HCT116 (cell line): ENCODE measurements around the gene ACVRL1. TPM values are rescaled to one million over a fixed set of nuclear protein-coding genes. Genes with fewer than 3 reads are reported as not detected.

Experiments
- ATAC-seq: fragments of 200-7000 bp; cut with Tn5 transposase; 2 replicates; pipeline ENCODE4 v1.9.1; 2020; ENCODE audit warnings: mild to moderate bottlenecking, moderate library complexity
- BruUV-seq: library from RNA; stranded (reverse); fragments of 400-500 nt; replicated peaks from 2 replicates; lab custom pipeline; 2021; lab: Mats Ljungman, UMichigan
- CTCF ChIA-PET: fragments of 300-600 bp; sonication (Branson Sonifier 250); formaldehyde crosslinking; loops from one replicate; lab custom pipeline; 2021; ENCODE audit warnings: antibody characterized with exemption; lab: Charles Lee
- POLR2A ChIA-PET: fragments of 300-600, 350-600 bp; sonication (Branson Sonifier 250); formaldehyde crosslinking; loops from one replicate; lab custom pipeline; 2021; ENCODE audit warnings: antibody characterized with exemption; lab: Charles Lee
- RAD21 ChIA-PET, 2 experiments: fragments of 300-600 bp; sonication (Branson Sonifier 250); formaldehyde crosslinking; loops; one replicate each; lab custom pipeline; 2023; ENCODE audit warnings: low total read pairs in 2 of 2; ENCODE audit not compliant: uncharacterized antibody in 2 of 2, unreplicated experiment in 2 of 2, low non-redundant PET in 1 of 2; lab: Charles Lee
- DNase-seq: peaks from one replicate; pipeline ENCODE4 v3.0.0-alpha.2; 2010; ENCODE audit warnings: low read depth, low spot score
- H2AFZ ChIP-seq: fragments of 200-600 bp; shearing (Covaris generic), sonication (generic); 2 replicates; pipeline ENCODE4 v1.6.1; 2017; ENCODE audit warnings: low read depth, mixed run types, mixed read lengths, antibody characterized with exemption, low read length; ENCODE audit not compliant: poor library complexity, severe bottlenecking
- H3K27ac ChIP-seq: 2 replicates; pipeline ENCODE4 v1.5.1; 2012; ENCODE audit warnings: low read depth, low read length
- H3K27me3 ChIP-seq: fragments of 200-600 bp; sonication (generic); 2 replicates; pipeline ENCODE4 v1.6.1; 2016; ENCODE audit warnings: mixed run types, low read length, mixed read lengths; ENCODE audit not compliant: insufficient read depth
- H3K36me3 ChIP-seq, 2 experiments: fragments of 200-500 bp in 1 of 2; fragments of 200-600 bp in 1 of 2; sonication (Bioruptor generic) in 1 of 2; sonication (generic) in 1 of 2; 2 replicates each; pipeline versions ENCODE4 v1.5.1 to v1.6.1; 2014 to 2016; ENCODE audit warnings: low read length in 2 of 2, inconsistent platforms in 1 of 2, mixed read lengths in 1 of 2, mixed run types in 1 of 2; ENCODE audit not compliant: insufficient read depth in 2 of 2, control insufficient read depth in 1 of 2
- H3K4me1 ChIP-seq, 2 experiments: fragments of 200-600 bp in 1 of 2; sonication (generic) in 1 of 2; 2 replicates each; pipeline versions ENCODE4 v1.5.1 to v1.6.1; 2012 to 2017; ENCODE audit warnings: low read length in 2 of 2, inconsistent platforms in 1 of 2, mild to moderate bottlenecking in 1 of 2, mixed read lengths in 1 of 2, mixed run types in 1 of 2, moderate library complexity in 1 of 2; ENCODE audit not compliant: insufficient read depth in 2 of 2, control insufficient read depth in 1 of 2
- H3K4me2 ChIP-seq: fragments of 200-600 bp; sonication (generic); 2 replicates; pipeline ENCODE4 v1.6.1; 2017; ENCODE audit warnings: mixed run types, low read length, mixed read lengths
- H3K4me3 ChIP-seq, 2 experiments: fragments of 200-600 bp in 1 of 2; sonication (generic) in 1 of 2; replicated peaks in 1 of 2; 2 replicates each; pipeline ENCODE4 v1.5.1; 2011 to 2016; ENCODE audit warnings: low read length in 2 of 2, control low read depth in 1 of 2, low read depth in 1 of 2, mild to moderate bottlenecking in 1 of 2, mixed read lengths in 1 of 2, mixed run types in 1 of 2
- H3K79me2 ChIP-seq: fragments of 200-600 bp; sonication (generic); 2 replicates; pipeline ENCODE4 v1.6.1; 2017; ENCODE audit warnings: mild to moderate bottlenecking, mixed run types, low read length, moderate library complexity, mixed read lengths; ENCODE audit not compliant: insufficient read depth
- H3K9ac ChIP-seq: fragments of 200-600 bp; sonication (generic); 2 replicates; pipeline ENCODE4 v1.6.1; 2016; ENCODE audit warnings: low read length, mixed read lengths
- H3K9me2 ChIP-seq: fragments of 200-600 bp; sonication (generic), shearing (Covaris generic); 2 replicates; pipeline ENCODE4 v1.6.1; 2017; ENCODE audit warnings: mixed run types, mild to moderate bottlenecking, moderate library complexity; ENCODE audit not compliant: insufficient read depth
- H3K9me3 ChIP-seq, 2 experiments: fragments of 200-500 bp in 1 of 2; fragments of 200-600 bp in 1 of 2; sonication (Bioruptor generic) in 1 of 2; sonication (generic) in 1 of 2; 2 replicates each; pipeline ENCODE4 v1.6.1; 2014 to 2017; ENCODE audit warnings: low read length in 2 of 2, mixed read lengths in 2 of 2, inconsistent platforms in 1 of 2, low read depth in 1 of 2, mild to moderate bottlenecking in 1 of 2, mixed run types in 1 of 2, moderate library complexity in 1 of 2; ENCODE audit not compliant: control insufficient read depth in 1 of 2, insufficient read depth in 1 of 2
- H4K20me1 ChIP-seq: fragments of 200-600 bp; sonication (generic), shearing (Covaris generic); 2 replicates; pipeline ENCODE4 v1.6.1; 2017; ENCODE audit warnings: mixed run types, mild to moderate bottlenecking, moderate library complexity; ENCODE audit not compliant: insufficient read depth
- CBX3 ChIP-seq: IDR thresholded peaks from 2 replicates; pipeline ENCODE4 v1.6.1; 2012; ENCODE audit warnings: low read depth
- CEBPB ChIP-seq: IDR thresholded peaks from 2 replicates; pipeline ENCODE4 v1.6.1; 2012; ENCODE audit warnings: low read depth
- EGR1 ChIP-seq: IDR thresholded peaks from 2 replicates; pipeline ENCODE4 v1.6.1; 2012; ENCODE audit warnings: low read depth
- ELF1 ChIP-seq: IDR thresholded peaks from 2 replicates; pipeline ENCODE4 v1.6.1; 2012; ENCODE audit warnings: low read depth, borderline replicate concordance
- EZH2 ChIP-seq: fragments of 200-600 bp; sonication (generic); IDR thresholded peaks from 2 replicates; pipeline ENCODE4 v1.6.1; 2017; ENCODE audit warnings: antibody characterized with exemption, mixed run types
- FOSL1 ChIP-seq: IDR thresholded peaks from 2 replicates; pipeline ENCODE4 v1.6.1; 2012; ENCODE audit warnings: low read depth
- JUND ChIP-seq: IDR thresholded peaks from 2 replicates; pipeline ENCODE4 v1.6.1; 2012
- POLR2A ChIP-seq: IDR thresholded peaks from 2 replicates; pipeline ENCODE4 v1.7.0; 2011; ENCODE audit warnings: borderline replicate concordance; ENCODE audit not compliant: insufficient read depth, insufficient read length; ENCODE audit errors: extremely low read depth
- POLR2AphosphoS5 ChIP-seq: IDR thresholded peaks from 2 replicates; pipeline ENCODE4 v1.6.1; 2011; ENCODE audit warnings: mild to moderate bottlenecking, low read depth, low read length, moderate library complexity
- RAD21 ChIP-seq: IDR thresholded peaks from 2 replicates; pipeline ENCODE4 v1.6.1; 2012; ENCODE audit warnings: low read depth, mild to moderate bottlenecking
- SIN3A ChIP-seq: IDR thresholded peaks from 2 replicates; pipeline ENCODE4 v1.6.1; 2012; ENCODE audit warnings: low read depth
- SP1 ChIP-seq: IDR thresholded peaks from 2 replicates; pipeline ENCODE4 v1.6.1; 2012; ENCODE audit warnings: low read depth
- SRF ChIP-seq: IDR thresholded peaks from 2 replicates; pipeline ENCODE4 v1.6.1; 2012; ENCODE audit warnings: low read depth
- TCF7L2 ChIP-seq: IDR thresholded peaks from 2 replicates; pipeline ENCODE4 v1.7.0; 2011; ENCODE audit warnings: borderline replicate concordance, inconsistent platforms; ENCODE audit not compliant: insufficient read depth, insufficient read length; ENCODE audit errors: extremely low read depth
- ZFX ChIP-seq: fragments of 450-650 bp; IDR thresholded peaks from 2 replicates; pipeline ENCODE4 v1.6.1; 2017
- ZNF274 ChIP-seq: fragments of 200-500 bp; sonication (Bioruptor generic); IDR thresholded peaks from 2 replicates; pipeline ENCODE4 v1.6.1; 2014; ENCODE audit warnings: mild to moderate bottlenecking, low read depth, low read length, inconsistent platforms
- intact Hi-C: fragments of 100-400 bp; cut with micrococcal nuclease; formaldehyde crosslinking; loops from 2 replicates; pipeline ENCODE4 v1.10.0; 2022
- total RNA-seq: library from RNA; stranded (reverse); gene quantifications from one replicate; pipeline ENCODE4 v1.2.1, GENCODE V29; 2021; ENCODE audit not compliant: unreplicated experiment
- TF ChIP-seq, protein P1 (sequence below): IDR thresholded peaks from 2 replicates; pipeline ENCODE4 v1.6.1; 2012
- TF ChIP-seq, protein P2 (sequence below): IDR thresholded peaks from 2 replicates; pipeline ENCODE4 v1.6.1; 2011; ENCODE audit warnings: mild to moderate bottlenecking, low read length, moderate library complexity; ENCODE audit not compliant: insufficient replicate concordance; ENCODE audit errors: extremely low read depth
- TF ChIP-seq, protein P3 (sequence below), 3 experiments: fragments of 200-600 bp in 1 of 3; sonication (generic) in 1 of 3; IDR thresholded peaks in 2 of 3; conservative IDR thresholded peaks in 1 of 3; 2 replicates each; pipeline ENCODE4 v1.5.1; 2012 to 2017; ENCODE audit warnings: low read depth in 2 of 3, low read length in 2 of 3, antibody characterized with exemption in 1 of 3, borderline replicate concordance in 1 of 3, control low read depth in 1 of 3, mild to moderate bottlenecking in 1 of 3, mixed read lengths in 1 of 3, mixed run types in 1 of 3, moderate library complexity in 1 of 3; ENCODE audit not compliant: insufficient read depth in 1 of 3

The ACVRL1 gene
- total RNA-seq, 1 experiment from 2014 or later = 2.5 TPM

DNA sequence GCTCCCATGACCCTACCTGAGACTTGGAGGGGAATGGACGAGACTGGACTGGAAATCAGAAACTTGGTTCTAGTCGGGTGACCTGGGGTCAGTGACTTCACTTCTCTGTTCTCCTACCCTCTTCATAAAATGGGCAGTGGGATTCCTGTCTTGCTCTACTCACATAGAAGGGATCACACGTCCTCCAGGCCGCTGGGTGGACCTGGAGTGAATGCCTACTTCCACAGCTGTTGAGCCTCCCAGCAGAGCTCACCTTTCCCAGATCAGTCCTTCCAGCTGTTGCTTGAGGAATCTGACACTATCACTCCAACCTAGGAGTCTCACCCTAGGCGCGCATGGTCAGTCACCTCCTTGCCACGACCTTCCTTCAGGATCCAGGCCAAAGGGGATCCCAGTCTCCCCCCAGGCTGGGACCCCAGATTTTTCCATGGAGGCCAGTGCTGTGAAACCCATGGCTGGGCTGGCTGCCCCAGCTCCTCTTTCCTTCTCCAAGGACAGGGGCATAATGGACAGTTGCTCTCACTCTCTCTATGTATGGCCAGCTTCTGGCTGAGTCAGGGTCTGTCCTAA, 637 bp downstream of the ACVRL1 start (continued):
- TF ChIP-seq EGR1 (no peak), SP1 (no peak)

DNA sequence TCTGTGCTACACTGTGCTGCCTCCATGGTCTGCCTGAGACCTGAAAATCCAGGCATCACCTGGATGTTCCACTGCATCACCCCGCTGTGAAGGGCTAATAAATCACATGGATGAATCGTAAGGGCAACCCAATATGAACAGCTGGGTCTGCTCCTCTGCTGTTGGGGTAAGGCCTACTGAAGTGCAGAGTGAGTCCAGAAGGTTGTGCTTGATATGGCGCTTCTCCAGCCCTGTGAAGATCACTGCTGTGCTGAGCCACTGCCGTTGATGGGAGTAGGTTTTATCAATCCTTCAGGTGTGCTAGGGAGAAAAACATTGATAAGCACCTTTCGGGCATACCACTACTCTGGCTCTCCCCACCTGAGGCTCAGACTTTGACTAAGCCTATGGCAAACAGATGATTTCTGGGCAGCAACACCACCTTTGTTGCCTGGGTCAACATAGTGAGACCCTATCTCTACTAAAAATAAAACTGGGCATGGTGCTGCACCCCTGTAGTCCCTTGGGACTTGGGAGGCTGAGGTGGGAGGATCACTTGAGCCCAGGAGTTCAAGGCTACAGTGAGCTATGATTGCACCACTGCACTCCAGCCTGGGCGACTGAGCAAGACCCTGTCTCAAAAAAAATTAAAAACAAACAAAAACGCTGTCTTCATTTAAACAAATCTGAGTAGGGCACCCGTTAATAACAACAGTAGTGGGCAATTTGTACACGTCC, 1.7 kb downstream of the ACVRL1 start:
- no peak overlapping the region for H3K4me3 ChIP-seq
- POLR2A ChIA-PET = no interaction called here
- BruUV-seq = no TSS peak

More for the DNA sequence above, 1.7 kb downstream of the ACVRL1 start:
- Histone ChIP-seq H3K9me2 (no peaks in the 10 kb centered on the region), H3K36me3 (no peaks in the 10 kb centered on the region), H2AFZ (no peak overlapping the region), H4K20me1 (no peaks in the 10 kb centered on the region), H3K27ac (no peak overlapping the region), H3K9me3 (no peaks in the 10 kb centered on the region), H3K4me1 (peaks cover 5 to 13% of the 10 kb centered on the region in 2 experiments; a peak in 3 of 4 replicates), H3K79me2 (no peaks in the 10 kb centered on the region), H3K4me2 (no peak overlapping the region), H3K9ac (no peak overlapping the region), H3K27me3 (no peaks in the 10 kb centered on the region)
- DNase-seq (no peak), ATAC-seq (no peak)
- intact Hi-C loops = no loop called here
- no peak for TF ChIP-seq RAD21
- no peak for TF ChIP-seq ZNF274
- TF ChIP-seq ZFX = no peak
- no peak for TF ChIP-seq POLR2A
- TF ChIP-seq JUND = no peak
- TF ChIP-seq EZH2 = no peak
- TF ChIP-seq SRF = no peak
- no peak for TF ChIP-seq SIN3A
- TF ChIP-seq, protein P1, sequence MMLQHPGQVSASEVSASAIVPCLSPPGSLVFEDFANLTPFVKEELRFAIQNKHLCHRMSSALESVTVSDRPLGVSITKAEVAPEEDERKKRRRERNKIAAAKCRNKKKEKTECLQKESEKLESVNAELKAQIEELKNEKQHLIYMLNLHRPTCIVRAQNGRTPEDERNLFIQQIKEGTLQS = no peak
- TF ChIP-seq CBX3 = no peak
- TF ChIP-seq, protein P2, sequence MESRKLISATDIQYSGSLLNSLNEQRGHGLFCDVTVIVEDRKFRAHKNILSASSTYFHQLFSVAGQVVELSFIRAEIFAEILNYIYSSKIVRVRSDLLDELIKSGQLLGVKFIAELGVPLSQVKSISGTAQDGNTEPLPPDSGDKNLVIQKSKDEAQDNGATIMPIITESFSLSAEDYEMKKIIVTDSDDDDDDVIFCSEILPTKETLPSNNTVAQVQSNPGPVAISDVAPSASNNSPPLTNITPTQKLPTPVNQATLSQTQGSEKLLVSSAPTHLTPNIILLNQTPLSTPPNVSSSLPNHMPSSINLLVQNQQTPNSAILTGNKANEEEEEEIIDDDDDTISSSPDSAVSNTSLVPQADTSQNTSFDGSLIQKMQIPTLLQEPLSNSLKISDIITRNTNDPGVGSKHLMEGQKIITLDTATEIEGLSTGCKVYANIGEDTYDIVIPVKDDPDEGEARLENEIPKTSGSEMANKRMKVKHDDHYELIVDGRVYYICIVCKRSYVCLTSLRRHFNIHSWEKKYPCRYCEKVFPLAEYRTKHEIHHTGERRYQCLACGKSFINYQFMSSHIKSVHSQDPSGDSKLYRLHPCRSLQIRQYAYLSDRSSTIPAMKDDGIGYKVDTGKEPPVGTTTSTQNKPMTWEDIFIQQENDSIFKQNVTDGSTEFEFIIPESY = no peak
- no peak for TF ChIP-seq TCF7L2
- TF ChIP-seq, protein P3, sequence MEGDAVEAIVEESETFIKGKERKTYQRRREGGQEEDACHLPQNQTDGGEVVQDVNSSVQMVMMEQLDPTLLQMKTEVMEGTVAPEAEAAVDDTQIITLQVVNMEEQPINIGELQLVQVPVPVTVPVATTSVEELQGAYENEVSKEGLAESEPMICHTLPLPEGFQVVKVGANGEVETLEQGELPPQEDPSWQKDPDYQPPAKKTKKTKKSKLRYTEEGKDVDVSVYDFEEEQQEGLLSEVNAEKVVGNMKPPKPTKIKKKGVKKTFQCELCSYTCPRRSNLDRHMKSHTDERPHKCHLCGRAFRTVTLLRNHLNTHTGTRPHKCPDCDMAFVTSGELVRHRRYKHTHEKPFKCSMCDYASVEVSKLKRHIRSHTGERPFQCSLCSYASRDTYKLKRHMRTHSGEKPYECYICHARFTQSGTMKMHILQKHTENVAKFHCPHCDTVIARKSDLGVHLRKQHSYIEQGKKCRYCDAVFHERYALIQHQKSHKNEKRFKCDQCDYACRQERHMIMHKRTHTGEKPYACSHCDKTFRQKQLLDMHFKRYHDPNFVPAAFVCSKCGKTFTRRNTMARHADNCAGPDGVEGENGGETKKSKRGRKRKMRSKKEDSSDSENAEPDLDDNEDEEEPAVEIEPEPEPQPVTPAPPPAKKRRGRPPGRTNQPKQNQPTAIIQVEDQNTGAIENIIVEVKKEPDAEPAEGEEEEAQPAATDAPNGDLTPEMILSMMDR (IDR thresholded peaks at IDR 0.05 in 2 of 3, conservative IDR thresholded peaks at IDR 0.05 in 1 of 3; ENCODE audit: borderline replicate concordance in 1 of 3, insufficient read depth in 1 of 3, low read depth in 2 of 3, low read length in 2 of 3) = no peak
- no peak for TF ChIP-seq FOSL1
- TF ChIP-seq EGR1 = no peak
- TF ChIP-seq CEBPB = no peak
- TF ChIP-seq SP1 = no peak
- no peak for TF ChIP-seq POLR2AphosphoS5
- no peak for TF ChIP-seq ELF1
- CTCF ChIA-PET = no interaction called here
- RAD21 ChIA-PET = no interaction called here
